Activated T-helper 1 cell treated with anti-CD3 and anti-CD28 coated beads, Interleukin-12 subunit alpha, Interleukin-12 subunit beta, Interleukin-2, Interleukin-4 antibody, amounts not matched to agents 30 ng/mL and 10 ng/mL and 1 ng/mL, durations not matched to agents 14 hours and 24 hours and 36 hours (primary cell): ENCODE results near the gene PSMG4. TPM values are rescaled to one million over a fixed set of nuclear protein-coding genes. Genes with fewer than 3 reads are reported as not detected.

Experiments
- DNase-seq: peaks from one replicate; pipeline ENCODE4 v3.0.0; 2021; ENCODE audit warnings: low spot score
- H3K27ac Mint-ChIP-seq: one replicate; pipeline ENCODE4 v1.8.0; 2021; ENCODE audit warnings: mild to moderate bottlenecking, mixed read lengths
- H3K27me3 Mint-ChIP-seq: one replicate; pipeline ENCODE4 v1.8.0; 2022; ENCODE audit warnings: mild to moderate bottlenecking, moderate library complexity, mixed read lengths; ENCODE audit not compliant: insufficient read depth
- H3K36me3 Mint-ChIP-seq: one replicate; pipeline ENCODE4 v1.8.0; 2021; ENCODE audit warnings: low read depth, mixed read lengths
- H3K4me1 Mint-ChIP-seq: one replicate; pipeline ENCODE4 v1.8.0; 2021; ENCODE audit warnings: low read depth, mixed read lengths
- H3K4me3 Mint-ChIP-seq: one replicate; pipeline ENCODE4 v1.8.0; 2021; ENCODE audit warnings: mild to moderate bottlenecking, moderate library complexity, mixed read lengths
- H3K9me3 Mint-ChIP-seq: one replicate; pipeline ENCODE4 v1.8.0; 2021; ENCODE audit warnings: mixed read lengths
- intact Hi-C: fragments of 100-400 bp; cut with micrococcal nuclease; formaldehyde crosslinking; loops from one replicate; pipeline ENCODE4 v1.15.1; 2024
- total RNA-seq: library from RNA; stranded (reverse); gene quantifications from 2 replicates; pipeline ENCODE4 v1.2.3, GENCODE V29; 2022

PSMG4 gene
- total RNA-seq, 1 donor from 2014 or later: 32.1 TPM

DNA sequence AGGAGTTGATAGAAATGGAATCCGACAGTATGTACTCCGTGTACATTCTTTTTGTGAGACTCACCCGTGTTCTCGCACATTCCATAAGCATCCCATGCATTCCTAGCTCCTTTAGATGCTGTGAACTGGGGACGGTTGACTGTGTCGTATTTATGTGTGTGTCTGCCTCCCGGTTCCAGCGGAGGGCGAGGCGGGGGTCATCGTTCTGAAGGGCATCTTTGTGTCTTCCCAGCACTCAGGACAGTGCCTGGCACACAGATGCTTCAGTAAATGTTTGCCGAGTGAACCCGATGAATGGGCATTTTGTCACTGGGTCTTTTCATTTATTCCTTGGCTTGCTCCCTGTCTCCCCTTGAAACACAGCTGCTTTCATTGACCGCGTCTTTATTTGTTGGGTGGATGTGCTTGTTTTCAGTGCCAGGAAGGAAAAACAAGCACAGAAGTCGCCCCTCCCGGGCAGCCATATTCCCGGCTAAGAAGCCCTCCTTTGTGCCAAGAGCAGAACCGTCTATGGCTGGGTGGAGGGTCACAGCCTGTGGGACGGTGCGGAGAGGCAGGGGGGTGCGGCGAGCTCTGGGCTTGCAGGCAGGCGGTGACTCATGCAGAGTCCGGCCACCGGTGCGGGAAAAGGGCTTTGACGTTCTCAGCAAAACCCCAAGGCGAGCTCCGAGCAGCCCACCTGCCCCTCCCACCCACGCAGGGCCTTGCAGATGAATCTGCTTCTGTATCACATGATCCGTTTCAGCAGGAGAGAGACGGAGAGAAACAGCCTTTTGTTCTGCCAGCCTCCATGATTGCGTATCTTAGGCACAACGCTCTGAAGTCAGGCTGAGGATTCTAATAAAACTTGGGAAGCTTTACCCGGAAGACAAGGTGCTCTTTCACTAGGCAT lies 11.2 kb upstream of the PSMG4 start:
- no peaks in the 10 kb centered on the region for H3K9me3 Mint-ChIP-seq

GRCh38 chr6:3249821-3250220 lies 8.9 kb upstream of the PSMG4 start:
- Mint-ChIP-seq H3K4me1 (peaks cover 14% of the 10 kb centered on the region), H3K9me3 (peaks cover 4% of the 10 kb centered on the region), H3K4me3 (no peak overlapping the region), H3K36me3 (no peaks in the 10 kb centered on the region), H3K27ac (no peak overlapping the region), H3K27me3 (peaks cover 34% of the 10 kb centered on the region)
- intact Hi-C loops: no loop called here
- DNase-seq: no peak

More for the DNA sequence above, 11.2 kb upstream of the PSMG4 start:
- no peak for DNase-seq
- Mint-ChIP-seq H3K36me3 (no peaks in the 10 kb centered on the region), H3K4me1 (peaks cover 14% of the 10 kb centered on the region), H3K27ac (no peak overlapping the region), H3K27me3 (peaks cover 36% of the 10 kb centered on the region), H3K4me3 (no peak overlapping the region)
- intact Hi-C loops: no loop called here

DNA sequence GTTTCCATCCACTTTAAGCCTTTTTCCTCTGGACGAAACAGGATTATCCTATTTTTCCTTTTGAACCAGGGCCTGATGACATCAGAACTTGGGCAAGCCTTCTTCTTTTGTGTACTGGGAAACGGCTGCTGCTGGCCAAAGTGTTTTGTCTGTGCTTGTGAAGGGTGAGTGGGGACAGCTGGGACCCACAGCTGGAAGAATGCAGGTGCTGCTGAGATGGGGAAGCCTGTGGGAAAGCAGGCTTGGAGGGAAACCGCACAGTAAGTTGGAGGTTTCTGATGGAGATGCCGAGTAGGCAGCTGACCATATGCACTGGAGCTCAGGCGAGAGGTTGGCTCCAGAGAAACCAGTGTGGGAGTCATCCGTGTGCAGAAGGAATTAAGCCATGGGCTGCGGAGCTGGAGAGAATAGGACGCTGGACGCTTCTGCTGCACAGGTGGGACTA lies 8.5 kb upstream of the PSMG4 start:
- Mint-ChIP-seq H3K27ac (no peak overlapping the region), H3K27me3 (peaks cover 35% of the 10 kb centered on the region), H3K4me1 (peaks cover 14% of the 10 kb centered on the region), H3K36me3 (no peaks in the 10 kb centered on the region), H3K4me3 (no peak overlapping the region), H3K9me3 (peaks cover 4% of the 10 kb centered on the region)
- intact Hi-C loops: no loop called here
- DNase-seq: no peak

DNA sequence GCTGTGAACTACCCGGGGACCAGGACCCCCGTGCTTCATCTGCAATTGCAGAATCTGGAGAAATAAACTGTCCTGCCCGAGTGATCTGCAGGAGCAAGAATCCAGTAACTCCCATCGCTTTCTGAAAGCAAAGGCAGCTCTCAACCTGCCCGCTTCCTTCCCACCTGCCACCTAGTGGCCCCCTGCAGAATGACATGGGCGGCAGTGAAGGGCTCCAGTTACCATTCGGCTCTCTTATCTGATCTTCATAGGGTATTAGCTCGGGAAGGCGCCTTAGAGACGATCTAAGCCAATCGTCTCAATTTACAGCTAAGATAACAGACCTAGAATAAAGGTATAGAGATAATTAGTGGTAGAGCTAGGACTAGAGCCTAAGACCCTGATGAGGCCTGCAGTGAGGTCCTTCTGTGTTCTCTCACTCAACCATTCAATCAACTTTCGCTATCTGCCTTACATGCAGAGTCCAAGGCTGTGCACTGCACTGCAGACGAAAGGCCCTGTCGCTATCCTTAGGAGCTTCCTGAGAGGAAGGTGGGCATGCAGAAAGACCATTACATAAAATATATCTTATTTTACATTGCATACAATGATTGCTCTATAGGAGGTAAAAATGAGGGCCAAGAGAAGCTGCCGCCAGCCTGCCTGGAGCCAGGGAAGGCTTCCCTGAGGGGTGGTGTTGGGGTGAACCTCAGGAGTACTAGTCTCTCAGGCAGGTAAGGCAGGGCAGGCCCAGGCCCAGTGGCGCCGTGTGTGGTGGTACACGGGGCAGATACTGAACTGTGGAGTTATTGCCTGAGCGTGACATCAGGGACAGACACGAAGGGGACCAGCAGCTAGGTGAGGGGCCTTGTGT lies 7.1 kb upstream of the PSMG4 start:
- peak; percentile 75 for DNase-seq
- H3K27me3 Mint-ChIP-seq: peaks cover 30% of the 10 kb centered on the region
- H3K9me3 Mint-ChIP-seq: peaks cover 4% of the 10 kb centered on the region
- H3K4me1 Mint-ChIP-seq: peaks cover 14% of the 10 kb centered on the region
- no peak overlapping the region for H3K27ac Mint-ChIP-seq
- no peak overlapping the region for H3K4me3 Mint-ChIP-seq
- no peaks in the 10 kb centered on the region for H3K36me3 Mint-ChIP-seq
- intact Hi-C loops: loop anchor here (1.0 kb wide), 1 partner anchor 125 kb away; no protein-coding TSS in a partner anchor

DNA sequence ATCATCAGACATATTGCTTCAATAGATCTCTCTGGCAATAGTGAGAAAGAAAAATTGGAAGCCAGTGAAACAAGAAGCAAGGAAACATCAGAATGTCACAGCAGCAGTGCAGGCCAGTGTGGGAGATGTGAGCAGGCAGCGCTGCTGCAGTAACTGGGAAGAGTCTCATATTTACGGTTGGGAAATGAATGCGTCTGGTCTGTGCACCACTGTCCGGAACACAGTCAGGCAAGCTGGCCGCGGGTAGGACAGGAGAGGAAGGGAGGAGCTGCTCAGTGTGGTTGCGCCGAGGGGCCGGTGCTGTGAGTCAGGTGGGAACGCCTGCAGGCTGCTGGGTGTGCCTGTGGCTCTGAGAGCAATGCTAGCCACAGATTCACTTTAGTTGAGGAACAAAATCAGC lies 6.4 kb upstream of the PSMG4 start:
- Mint-ChIP-seq H3K4me3 (no peak overlapping the region), H3K9me3 (peaks cover 4% of the 10 kb centered on the region), H3K36me3 (no peaks in the 10 kb centered on the region), H3K27me3 (peaks cover 33% of the 10 kb centered on the region), H3K4me1 (peaks cover 14% of the 10 kb centered on the region), H3K27ac (no peak overlapping the region)
- DNase-seq: no peak
- intact Hi-C loops: no loop called here

DNA sequence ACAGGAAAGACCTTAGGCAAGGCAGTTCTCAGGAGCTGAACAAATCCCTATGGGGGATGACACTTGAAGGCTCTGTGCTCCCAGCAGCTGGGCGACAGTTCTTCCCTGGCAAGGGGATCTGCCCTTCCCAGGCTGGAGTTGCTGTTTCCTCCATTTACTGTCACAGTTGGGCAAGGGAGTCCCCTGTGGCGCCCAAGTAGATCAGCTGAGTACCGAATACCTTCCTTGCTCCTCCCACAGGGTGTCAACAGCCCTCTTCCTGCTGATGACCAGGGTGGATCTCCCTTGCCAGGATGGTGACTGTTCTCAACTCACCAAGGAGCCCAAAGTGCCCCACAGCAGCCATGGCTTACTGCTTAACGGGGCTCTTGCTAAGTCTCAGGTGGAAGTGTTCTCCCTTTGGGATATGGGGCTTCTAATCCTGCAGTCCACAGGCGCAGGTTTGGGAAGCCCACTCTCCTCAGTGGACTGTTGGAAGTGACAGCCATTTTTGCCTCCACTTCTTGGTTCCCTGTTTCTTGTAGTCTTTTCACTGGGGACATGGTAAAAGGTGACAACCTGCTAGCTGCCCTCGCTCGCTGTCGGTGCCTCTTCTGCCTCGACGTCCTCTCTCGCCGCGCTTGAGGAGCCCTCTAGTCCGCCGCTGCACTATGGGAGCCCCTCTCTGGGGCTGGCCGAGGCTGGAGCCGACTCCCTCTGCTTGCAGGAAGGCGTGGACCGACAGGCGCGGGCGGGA lies 5.7 kb upstream of the PSMG4 start:
- intact Hi-C loops: no loop called here
- H3K4me3 Mint-ChIP-seq: no peak overlapping the region
- H3K27me3 Mint-ChIP-seq: peaks cover 29% of the 10 kb centered on the region
- peaks cover 14% of the 10 kb centered on the region for H3K4me1 Mint-ChIP-seq
- no peak for DNase-seq
- no peaks in the 10 kb centered on the region for H3K36me3 Mint-ChIP-seq
- H3K27ac Mint-ChIP-seq: no peak overlapping the region
- H3K9me3 Mint-ChIP-seq: peaks cover 4% of the 10 kb centered on the region

- H3K27me3 Mint-ChIP-seq: peaks cover 28% of the 10 kb centered on the region
- intact Hi-C loops: no loop called here
- peaks cover 4% of the 10 kb centered on the region for H3K9me3 Mint-ChIP-seq
- H3K27ac Mint-ChIP-seq: no peak overlapping the region
- H3K36me3 Mint-ChIP-seq: no peaks in the 10 kb centered on the region
- peaks cover 14% of the 10 kb centered on the region for H3K4me1 Mint-ChIP-seq
- DNase-seq: no peak
- H3K4me3 Mint-ChIP-seq: no peak overlapping the region
These were observed 5.2 kb upstream of the PSMG4 start for GRCh38 chr6:3253597-3253961.

- DNase-seq: no peak
- intact Hi-C loops: loop anchor here (1.0 to 2.0 kb wide), 10 partner anchors 49 to 877 kb away; partner anchors contain the start of genes BPHL, ECI2, FAM50B and NQO2
- peaks cover 4% of the 10 kb centered on the region for H3K9me3 Mint-ChIP-seq
- H3K4me3 Mint-ChIP-seq: peak overlapping the region; percentile 69
- peaks cover 11% of the 10 kb centered on the region for H3K27me3 Mint-ChIP-seq
- H3K27ac Mint-ChIP-seq: no peak overlapping the region
- H3K36me3 Mint-ChIP-seq: peaks cover 14% of the 10 kb centered on the region
- peaks cover 34% of the 10 kb centered on the region for H3K4me1 Mint-ChIP-seq
These were observed 546 bp upstream of the PSMG4 start for GRCh38 chr6:3258201-3258600.

DNA sequence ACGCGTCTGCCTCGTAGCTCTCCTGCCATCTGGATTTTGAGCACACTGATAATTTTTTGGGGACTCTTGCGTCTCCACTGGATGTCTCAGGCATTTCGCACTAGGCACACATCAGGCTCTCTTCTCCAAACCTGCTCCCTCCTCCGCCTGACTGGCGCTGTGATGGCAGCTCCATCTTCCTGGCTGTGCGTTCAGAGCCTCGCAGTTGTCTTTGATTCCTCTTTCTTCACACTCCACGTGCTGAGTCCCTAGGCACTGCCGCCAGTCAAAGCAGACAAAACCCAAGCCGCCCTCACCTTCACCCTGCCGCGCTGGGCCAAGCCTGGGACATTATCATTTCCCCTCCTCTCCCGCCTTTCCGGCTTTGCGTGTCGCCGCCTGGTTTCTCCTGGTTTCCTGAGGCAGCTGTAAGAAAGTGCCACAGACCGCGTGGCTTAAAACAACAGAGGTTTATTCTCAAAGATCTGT lies 778 bp downstream of the PSMG4 start:
- peaks cover 39% of the 10 kb centered on the region for H3K4me1 Mint-ChIP-seq
- H3K36me3 Mint-ChIP-seq: peaks cover 18% of the 10 kb centered on the region
- DNase-seq: peak; percentile 26
- intact Hi-C loops: loop anchor here (1.0 to 2.0 kb wide), 4 partner anchors 198 to 875 kb away; partner anchors contain the start of genes ECI2 and SLC22A23
- peak overlapping the region; percentile 95 for H3K27ac Mint-ChIP-seq
- peak overlapping the region; percentile 99 for H3K4me3 Mint-ChIP-seq
- H3K27me3 Mint-ChIP-seq: peaks cover 11% of the 10 kb centered on the region
- H3K9me3 Mint-ChIP-seq: no peaks in the 10 kb centered on the region

DNA sequence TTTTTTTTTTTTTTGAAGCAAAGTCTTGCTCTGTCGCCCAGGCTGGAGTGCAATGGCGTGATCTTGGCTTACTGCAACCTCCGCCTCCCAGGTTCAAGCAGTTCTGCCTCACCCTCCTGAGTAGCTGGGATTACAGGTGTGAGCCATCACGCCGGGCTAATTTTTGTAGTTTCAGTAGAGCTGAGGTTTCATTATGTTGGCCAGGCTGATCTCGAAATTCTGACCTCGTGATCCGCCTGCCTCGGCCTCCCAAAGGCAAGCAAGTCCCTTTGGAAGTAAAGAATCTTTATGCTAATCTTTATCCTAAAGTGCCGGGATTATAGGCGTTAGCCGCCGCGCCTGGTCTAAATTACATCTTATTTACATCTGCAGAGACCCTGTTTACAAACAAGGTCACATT lies 1.5 kb downstream of the PSMG4 start:
- intact Hi-C loops: no loop called here
- H3K4me1 Mint-ChIP-seq: peaks cover 39% of the 10 kb centered on the region
- no peaks in the 10 kb centered on the region for H3K9me3 Mint-ChIP-seq
- DNase-seq: no peak
- no peak overlapping the region for H3K27ac Mint-ChIP-seq
- H3K27me3 Mint-ChIP-seq: peaks cover 6% of the 10 kb centered on the region
- peaks cover 18% of the 10 kb centered on the region for H3K36me3 Mint-ChIP-seq
- peak overlapping the region; percentile 99 for H3K4me3 Mint-ChIP-seq

DNA sequence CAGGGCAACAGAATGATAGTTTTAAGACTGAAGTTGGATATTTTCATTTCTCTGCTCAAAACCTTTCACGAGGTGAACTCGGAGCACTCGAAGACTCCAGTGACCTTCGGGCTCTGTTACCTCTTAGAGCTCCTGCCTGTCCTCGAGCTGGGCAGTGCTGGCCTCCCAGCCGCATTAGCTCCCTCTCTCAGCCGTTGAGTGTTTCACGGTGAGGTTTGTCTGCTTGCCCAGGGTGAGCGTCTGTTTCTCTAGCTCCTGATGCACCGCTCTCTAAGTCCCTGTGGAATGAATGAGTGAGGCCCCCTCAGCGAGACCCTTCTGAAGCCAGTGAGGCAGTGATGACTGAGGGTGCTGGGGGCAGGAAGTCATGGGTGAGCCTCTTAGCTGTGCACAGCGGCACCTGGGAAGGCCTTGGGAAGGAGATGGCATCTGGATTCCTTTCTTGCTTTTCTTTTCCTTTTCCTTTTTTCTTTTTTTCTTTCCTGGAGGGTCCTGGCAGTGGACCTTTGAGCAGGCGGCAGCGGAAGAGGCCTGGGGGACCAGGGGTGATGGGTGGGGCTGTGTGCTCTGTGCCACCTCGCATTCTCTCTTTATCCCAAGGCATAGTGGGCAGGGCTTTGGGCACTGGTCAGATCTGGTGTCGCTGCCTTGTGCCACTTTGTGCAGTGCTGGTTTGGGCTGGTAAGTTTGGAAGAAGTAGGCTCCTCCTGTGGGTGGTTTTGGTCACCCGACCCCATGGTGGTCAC lies 2.2 kb downstream of the PSMG4 start:
- no peaks in the 10 kb centered on the region for H3K9me3 Mint-ChIP-seq
- DNase-seq: no peak
- peaks cover 18% of the 10 kb centered on the region for H3K36me3 Mint-ChIP-seq
- peak overlapping the region; percentile 24 for H3K27ac Mint-ChIP-seq
- H3K4me3 Mint-ChIP-seq: peak overlapping the region; percentile 99
- H3K4me1 Mint-ChIP-seq: peaks cover 39% of the 10 kb centered on the region
- intact Hi-C loops: no loop called here
- H3K27me3 Mint-ChIP-seq: peaks cover 6% of the 10 kb centered on the region

DNA sequence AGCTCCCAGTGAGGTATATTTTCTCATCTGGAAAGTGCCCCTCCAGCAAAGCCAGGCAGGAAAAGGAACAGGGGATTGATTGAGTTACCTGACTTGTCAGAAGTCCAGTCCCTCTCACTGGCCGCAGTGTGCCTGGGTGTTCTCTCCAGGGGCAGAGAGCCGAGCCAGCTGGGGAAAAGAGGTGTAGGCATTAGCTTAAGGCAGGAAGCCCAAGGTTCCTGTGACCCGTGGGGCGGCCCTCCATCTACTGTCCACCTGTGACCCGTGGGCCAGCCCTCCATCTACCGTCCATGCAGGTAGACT lies 2.7 kb downstream of the PSMG4 start:
- peaks cover 6% of the 10 kb centered on the region for H3K27me3 Mint-ChIP-seq
- H3K9me3 Mint-ChIP-seq: no peaks in the 10 kb centered on the region
- H3K27ac Mint-ChIP-seq: no peak overlapping the region
- intact Hi-C loops: no loop called here
- peaks cover 21% of the 10 kb centered on the region for H3K36me3 Mint-ChIP-seq
- H3K4me1 Mint-ChIP-seq: peaks cover 39% of the 10 kb centered on the region
- H3K4me3 Mint-ChIP-seq: peak overlapping the region; percentile 99
- DNase-seq: no peak
